HG02852 (cell line): ENCODE data around the gene SLC25A43.

Source experiments
- ATAC-seq: cut with Tn5 transposase; IDR thresholded peaks from one replicate; pipeline ENCODE4 v1.9.1; 2021; ENCODE audit warnings: mild to moderate bottlenecking, moderate library complexity; ENCODE audit not compliant: unreplicated experiment

The SLC25A43 gene

GRCh38 chrX:119495734-119496726 is 96.9 kb downstream of the SLC25A43 start:
- ATAC-seq, result no peak

GRCh38 chrX:119497185-119497584 is 98.0 kb downstream of the SLC25A43 start:
- ATAC-seq, result no peak

- ATAC-seq, result no peak
Measured at GRCh38 chrX:119500061-119500800, 101.1 kb downstream of the SLC25A43 start.

GRCh38 chrX:119501511-119502148 is 102.5 kb downstream of the SLC25A43 start:
- no peak for ATAC-seq

- no peak for ATAC-seq
Measured at GRCh38 chrX:119502727-119503483, 103.8 kb downstream of the SLC25A43 start.

- no peak for ATAC-seq
Measured at GRCh38 chrX:119503484-119503861, 104.3 kb downstream of the SLC25A43 start.
